Calu3 (cell line): ENCODE measurements around the gene AKAP9. TPM values are rescaled to one million over a fixed set of nuclear protein-coding genes. Genes with fewer than 3 reads are reported as not detected.
"Not testable (repeated sequence)": the region's sequence is repeated elsewhere in the genome, so short reads cannot be mapped to it uniquely, and the experiment has no call there.

Source experiments
- BruUV-seq: library from RNA; stranded (reverse); fragments of 400-500 nt; replicated peaks from 2 replicates; lab custom pipeline; 2021; lab: Mats Ljungman, UMichigan
- CTCF ChIA-PET: fragments of 300-600 bp; sonication (Branson Sonifier 250); formaldehyde crosslinking; loops from one replicate; lab custom pipeline; 2022; ENCODE audit warnings: antibody characterized with exemption; lab: Charles Lee
- DNase-seq: peaks from one replicate; pipeline ENCODE4 v3.0.0; 2022
- H3K27ac Mint-ChIP-seq: one replicate; pipeline ENCODE4 v1.8.0; 2022; ENCODE audit warnings: mixed read lengths; ENCODE audit not compliant: unreplicated experiment
- H3K27me3 Mint-ChIP-seq: one replicate; pipeline ENCODE4 v1.8.0; 2022; ENCODE audit warnings: mixed read lengths; ENCODE audit not compliant: unreplicated experiment
- H3K36me3 Mint-ChIP-seq: one replicate; pipeline ENCODE4 v1.8.0; 2022; ENCODE audit warnings: mild to moderate bottlenecking, moderate library complexity, mixed read lengths; ENCODE audit not compliant: insufficient read depth, unreplicated experiment
- H3K4me1 Mint-ChIP-seq: one replicate; pipeline ENCODE4 v1.8.0; 2022; ENCODE audit warnings: mild to moderate bottlenecking, low read depth, mixed read lengths; ENCODE audit not compliant: unreplicated experiment
- H3K4me3 Mint-ChIP-seq: one replicate; pipeline ENCODE4 v1.8.0; 2022; ENCODE audit warnings: mild to moderate bottlenecking, low read depth, moderate library complexity, mixed read lengths; ENCODE audit not compliant: unreplicated experiment
- H3K9me3 Mint-ChIP-seq: one replicate; pipeline ENCODE4 v1.8.0; 2022; ENCODE audit warnings: low read depth, mixed read lengths; ENCODE audit not compliant: unreplicated experiment
- CTCF ChIP-seq: fragments of 200-600 bp; IDR thresholded peaks from one replicate; pipeline ENCODE4 v1.8.0; 2022; ENCODE audit warnings: antibody characterized with exemption; ENCODE audit not compliant: unreplicated experiment
- intact Hi-C: fragments of 100-400 bp; cut with micrococcal nuclease; formaldehyde crosslinking; loops from one replicate; pipeline ENCODE4 v1.10.0; 2022; ENCODE audit not compliant: unreplicated experiment
- total RNA-seq: library from RNA; stranded (reverse); gene quantifications from 2 replicates; pipeline ENCODE4 v1.2.3, GENCODE V29; 2022

Gene AKAP9
- total RNA-seq, 1 experiment from 2014 or later: 33.4 TPM

GRCh38 chr7:91953618-91954017 lies 13.0 kb downstream of the AKAP9 start:
- BruUV-seq: no TSS peak
- DNase-seq: no peak
- Mint-ChIP-seq H3K4me3 (no peak overlapping the region), H3K4me1 (peaks cover 19% of the 10 kb centered on the region), H3K9me3 (no peaks in the 10 kb centered on the region), H3K36me3 (no peaks in the 10 kb centered on the region), H3K27ac (no peak overlapping the region), H3K27me3 (no peaks in the 10 kb centered on the region)
- TF ChIP-seq CTCF: peak; percentile 19
- CTCF ChIA-PET: interaction anchor here (0.6 to 0.8 kb wide), 2 partner anchors 73 to 247 kb away, joined by 3 to 6 read pairs; no protein-coding TSS in a partner anchor
- intact Hi-C loops: loop anchor here (2.0 kb wide), 1 partner anchor 73 kb away; the partner anchor contains the start of gene MTERF1

GRCh38 chr7:91956464-91956863 lies 15.8 kb downstream of the AKAP9 start:
- H3K27me3 Mint-ChIP-seq, CTCF ChIA-PET, H3K27ac Mint-ChIP-seq, H3K36me3 Mint-ChIP-seq, H3K4me3 Mint-ChIP-seq, DNase-seq, BruUV-seq, H3K9me3 Mint-ChIP-seq, intact Hi-C loops: not testable (repeated sequence)
- H3K4me1 Mint-ChIP-seq: peaks cover 19% of the 10 kb centered on the region

GRCh38 chr7:91957232-91957631 lies 16.6 kb downstream of the AKAP9 start:
- DNase-seq: no peak
- Mint-ChIP-seq H3K4me1 (peaks cover 11% of the 10 kb centered on the region), H3K27me3 (no peaks in the 10 kb centered on the region), H3K4me3 (no peak overlapping the region), H3K27ac (no peak overlapping the region), H3K9me3 (no peaks in the 10 kb centered on the region), H3K36me3 (no peaks in the 10 kb centered on the region)
- BruUV-seq: no TSS peak
- CTCF ChIA-PET: no interaction called here
- intact Hi-C loops: no loop called here
- TF ChIP-seq CTCF: no peak

GRCh38 chr7:91957823-91958222 lies 17.2 kb downstream of the AKAP9 start:
- Mint-ChIP-seq H3K27ac (no peak overlapping the region), H3K9me3 (no peaks in the 10 kb centered on the region), H3K4me3 (no peak overlapping the region), H3K36me3 (no peaks in the 10 kb centered on the region), H3K27me3 (no peaks in the 10 kb centered on the region), H3K4me1 (peaks cover 5% of the 10 kb centered on the region)
- DNase-seq: no peak
- TF ChIP-seq CTCF: no peak
- intact Hi-C loops: no loop called here
- CTCF ChIA-PET: no interaction called here
- BruUV-seq: no TSS peak

- CTCF ChIA-PET: no interaction called here
- DNase-seq: no peak
- no peaks in the 10 kb centered on the region for H3K9me3 Mint-ChIP-seq
- no peak for TF ChIP-seq CTCF
- no peaks in the 10 kb centered on the region for H3K4me1 Mint-ChIP-seq
- no peaks in the 10 kb centered on the region for H3K27me3 Mint-ChIP-seq
- no TSS peak for BruUV-seq
- H3K27ac Mint-ChIP-seq: no peak overlapping the region
- intact Hi-C loops: no loop called here
- no peak overlapping the region for H3K4me3 Mint-ChIP-seq
- no peaks in the 10 kb centered on the region for H3K36me3 Mint-ChIP-seq
Measured at GRCh38 chr7:91959023-91959422, 18.4 kb downstream of the AKAP9 start.
